HG02642 (cell line): ENCODE results near the gene TFPI2.
A peak's percentile ranks its signal among the peaks of the same experiment; 100 is the strongest.

Source experiments
- ATAC-seq: cut with Tn5 transposase; IDR thresholded peaks from one replicate; pipeline ENCODE4 v1.9.1; 2021; ENCODE audit warnings: mild to moderate bottlenecking; ENCODE audit not compliant: unreplicated experiment, poor library complexity

The TFPI2 gene

GRCh38 chr7:93860261-93860660 lies 30.3 kb downstream of the TFPI2 start:
- ATAC-seq, result no peak

DNA sequence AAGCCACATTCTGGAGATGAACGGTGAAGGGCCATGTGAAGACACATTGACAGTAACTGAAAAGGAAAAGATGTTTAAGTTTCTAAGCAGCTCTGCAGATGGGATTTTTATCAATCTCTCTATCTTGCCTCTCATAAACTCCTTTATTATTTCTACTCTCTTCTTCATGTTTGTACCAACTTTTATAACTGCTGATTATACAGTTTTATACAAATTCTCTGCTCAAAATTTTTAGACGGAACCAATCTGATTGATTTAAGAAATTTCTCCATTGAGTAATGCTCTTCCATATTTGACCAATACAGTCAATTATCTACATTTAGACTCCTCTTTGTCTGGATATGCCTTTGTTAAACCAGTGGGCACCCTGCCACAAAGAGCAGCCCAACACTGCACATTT lies 31.7 kb downstream of the TFPI2 start:
- no peak for ATAC-seq

DNA sequence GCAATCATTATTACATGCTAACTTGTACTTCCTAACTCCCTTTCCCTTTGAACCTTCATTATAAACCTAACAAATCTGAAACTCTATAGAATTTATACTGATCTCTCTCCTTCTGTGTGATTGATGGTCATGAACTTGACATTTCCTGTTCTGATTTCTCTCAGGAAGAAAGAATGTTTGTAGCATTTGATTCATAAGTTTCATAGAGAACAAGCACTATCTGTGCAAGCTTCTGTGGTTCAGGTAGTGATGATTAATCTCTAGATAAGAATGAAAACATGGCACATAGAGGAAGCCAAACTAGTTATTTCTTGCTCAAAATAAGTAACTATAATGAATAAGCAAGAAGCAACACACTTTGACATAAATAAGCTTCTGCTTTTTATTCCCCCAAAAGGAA lies 34.2 kb downstream of the TFPI2 start:
- ATAC-seq, result peak; percentile 46

- no peak for ATAC-seq
Measured at GRCh38 chr7:93855797-93856196, 34.8 kb downstream of the TFPI2 start.

DNA sequence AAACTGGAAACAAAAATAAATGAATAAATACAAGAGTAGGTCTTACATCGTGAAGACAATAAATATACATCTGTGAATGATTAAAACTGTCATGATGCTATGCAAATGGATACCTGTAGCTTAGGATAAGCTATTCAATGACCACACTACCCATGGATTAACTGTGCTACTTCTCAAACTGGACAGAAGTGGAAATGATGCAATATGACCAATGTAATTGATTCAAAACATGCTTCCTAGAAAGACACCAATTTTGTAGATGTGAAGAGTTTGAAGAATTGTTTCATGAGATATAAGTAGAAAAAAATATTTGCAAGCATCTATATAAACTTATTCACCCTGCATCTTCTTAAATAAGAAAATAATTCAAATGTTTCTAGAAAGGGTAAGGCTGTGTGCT lies 36.1 kb downstream of the TFPI2 start:
- ATAC-seq, result no peak

- ATAC-seq, result no peak
Measured at GRCh38 chr7:93851536-93851935, 39.0 kb downstream of the TFPI2 start.

DNA sequence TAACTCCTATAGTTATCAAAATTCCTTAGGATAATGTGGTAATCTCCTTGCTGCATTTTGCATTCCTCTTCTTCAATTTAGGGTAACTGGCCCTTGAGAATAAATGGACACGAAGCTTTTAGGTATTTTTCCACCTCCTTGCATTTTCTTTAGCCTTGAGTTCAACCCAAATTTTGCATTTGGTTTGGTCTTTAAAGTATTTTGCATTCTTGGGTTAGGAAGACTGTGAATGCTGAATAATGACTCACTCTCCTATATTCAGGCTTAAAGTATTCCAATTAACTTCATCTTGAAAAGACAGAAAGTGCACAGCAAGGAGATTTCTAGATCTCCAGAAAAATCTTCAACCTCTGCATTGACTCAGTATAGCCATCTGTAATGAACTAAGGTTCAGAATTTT lies 47.3 kb downstream of the TFPI2 start:
- no peak for ATAC-seq

GRCh38 chr7:93838966-93839365 lies 51.6 kb downstream of the TFPI2 start:
- no peak for ATAC-seq

DNA sequence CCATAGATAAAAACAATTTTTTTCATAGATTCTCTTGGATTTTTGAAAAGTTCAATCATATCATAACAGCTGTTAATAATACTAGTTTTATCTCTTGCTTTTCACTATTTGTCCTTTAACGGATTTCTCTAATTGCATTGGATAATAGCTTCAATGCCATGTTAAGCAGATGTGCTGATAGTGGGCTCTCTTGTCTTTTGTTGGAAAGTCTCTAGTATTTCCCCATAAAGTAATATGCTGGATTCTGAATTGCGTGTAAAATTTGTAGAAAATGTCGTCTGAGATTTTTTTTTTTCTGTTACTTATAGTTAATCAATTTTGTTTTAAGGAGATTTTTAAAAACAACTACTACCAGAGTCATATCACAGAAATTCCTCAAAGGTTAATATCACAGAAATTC lies 53.3 kb downstream of the TFPI2 start:
- no peak for ATAC-seq

- no peak for ATAC-seq
Measured at GRCh38 chr7:93836116-93836515, 54.4 kb downstream of the TFPI2 start.

- no peak for ATAC-seq
Measured at GRCh38 chr7:93835702-93836101, 54.9 kb downstream of the TFPI2 start.
